GM18505 (cell line): Measurements from ENCODE around the gene HLA-DMA.
A peak's percentile ranks its signal among the peaks of the same experiment; 100 is the strongest.

Experiments
- ATAC-seq: cut with Tn5 transposase; IDR thresholded peaks from one replicate; pipeline ENCODE4 v1.9.1; 2021; ENCODE audit not compliant: unreplicated experiment
- POLR2A ChIP-seq: IDR thresholded peaks from 4 replicates; pipeline ENCODE4 v1.6.1; 2011; ENCODE audit warnings: borderline replicate concordance; ENCODE audit not compliant: insufficient read depth, insufficient read length; ENCODE audit errors: extremely low read depth

The HLA-DMA gene

GRCh38 chr6:32938494-32938893 lies 14.4 kb downstream of the HLA-DMA start:
- TF ChIP-seq POLR2A: no peak
- no peak for ATAC-seq

GRCh38 chr6:32937230-32937633 lies 15.7 kb downstream of the HLA-DMA start:
- ATAC-seq: no peak
- peak; percentile 24 for TF ChIP-seq POLR2A

GRCh38 chr6:32936239-32937152 lies 16.4 kb downstream of the HLA-DMA start:
- TF ChIP-seq POLR2A: no peak

GRCh38 chr6:32935551-32936238 lies 17.2 kb downstream of the HLA-DMA start:
- TF ChIP-seq POLR2A: peak; percentile 58
- ATAC-seq: no peak

More at GRCh38 chr6:32936239-32937152, 16.4 kb downstream of the HLA-DMA start:
- no peak for ATAC-seq

- no peak for TF ChIP-seq POLR2A
- ATAC-seq: no peak
These were observed 19.2 kb downstream of the HLA-DMA start for GRCh38 chr6:32933661-32934085.

GRCh38 chr6:32932132-32932868 lies 20.6 kb downstream of the HLA-DMA start:
- ATAC-seq: no peak
- TF ChIP-seq POLR2A: peak; percentile 44

GRCh38 chr6:32931211-32931610 lies 21.7 kb downstream of the HLA-DMA start:
- no peak for TF ChIP-seq POLR2A
- ATAC-seq: no peak

GRCh38 chr6:32922083-32922482 lies 30.8 kb downstream of the HLA-DMA start:
- no peak for TF ChIP-seq POLR2A
- no peak for ATAC-seq

GRCh38 chr6:32920715-32921114 lies 32.2 kb downstream of the HLA-DMA start:
- TF ChIP-seq POLR2A: no peak

GRCh38 chr6:32912951-32913350 lies 39.9 kb downstream of the HLA-DMA start:
- ATAC-seq: no peak
- TF ChIP-seq POLR2A: no peak

More at GRCh38 chr6:32920715-32921114, 32.2 kb downstream of the HLA-DMA start:
- no peak for ATAC-seq

GRCh38 chr6:32908897-32909296 lies 44.0 kb downstream of the HLA-DMA start:
- ATAC-seq: no peak
- TF ChIP-seq POLR2A: no peak

- TF ChIP-seq POLR2A: no peak
- ATAC-seq: no peak
These were observed 46.4 kb downstream of the HLA-DMA start for GRCh38 chr6:32906539-32906938.

GRCh38 chr6:32905078-32905477 lies 47.8 kb downstream of the HLA-DMA start:
- ATAC-seq: no peak
- TF ChIP-seq POLR2A: no peak
